ENCODE measurements around the gene RPH3AL.

Gene RPH3AL, protein sequence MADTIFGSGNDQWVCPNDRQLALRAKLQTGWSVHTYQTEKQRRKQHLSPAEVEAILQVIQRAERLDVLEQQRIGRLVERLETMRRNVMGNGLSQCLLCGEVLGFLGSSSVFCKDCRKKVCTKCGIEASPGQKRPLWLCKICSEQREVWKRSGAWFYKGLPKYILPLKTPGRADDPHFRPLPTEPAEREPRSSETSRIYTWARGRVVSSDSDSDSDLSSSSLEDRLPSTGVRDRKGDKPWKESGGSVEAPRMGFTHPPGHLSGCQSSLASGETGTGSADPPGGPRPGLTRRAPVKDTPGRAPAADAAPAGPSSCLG

DNA sequence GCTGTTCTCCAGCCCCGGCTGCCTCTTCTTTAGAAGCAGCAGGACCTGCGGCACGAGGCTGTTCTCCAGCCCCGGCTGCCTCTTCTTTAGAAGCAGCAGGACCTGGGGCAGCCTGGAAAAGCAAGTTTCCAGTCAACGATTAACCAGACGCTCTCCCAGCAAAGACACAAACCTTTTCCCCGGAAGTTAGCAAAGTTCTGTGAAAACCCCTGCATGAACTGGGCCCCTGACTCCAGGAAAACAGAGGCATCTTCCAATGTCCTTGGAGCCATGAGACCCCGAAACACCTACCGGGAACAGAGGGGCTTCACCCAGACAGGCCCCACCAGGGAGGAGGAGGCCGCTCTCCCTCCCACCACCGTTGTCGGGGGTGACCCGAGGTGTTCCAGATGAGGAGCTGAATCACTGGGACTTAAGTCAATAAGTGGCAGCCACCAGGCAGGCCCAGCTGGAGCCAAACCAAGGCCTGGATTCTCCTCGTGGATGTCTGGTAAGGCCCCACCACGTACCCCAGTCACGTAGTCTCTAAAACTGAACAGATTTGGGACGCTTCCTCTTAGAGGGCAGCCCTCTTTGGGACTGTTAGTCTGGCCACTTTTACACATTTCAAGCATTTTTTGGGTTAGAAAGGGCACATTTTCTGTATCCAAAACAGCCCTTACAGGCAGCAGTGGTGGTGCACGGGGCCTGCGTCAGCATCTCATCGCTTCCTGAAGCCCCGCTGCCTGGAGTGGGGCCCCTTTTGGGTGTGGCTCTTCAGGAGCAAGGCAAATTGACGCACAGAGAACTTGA is at the start of gene RPH3AL:
Gene RPH3AL, minus strand, starts transcription at position 387 of the 792 bp plus-strand sequence. CDS start 25,264 bp downstream, outside the sequence.
- peak; percentile 63 for DNase-seq

DNA sequence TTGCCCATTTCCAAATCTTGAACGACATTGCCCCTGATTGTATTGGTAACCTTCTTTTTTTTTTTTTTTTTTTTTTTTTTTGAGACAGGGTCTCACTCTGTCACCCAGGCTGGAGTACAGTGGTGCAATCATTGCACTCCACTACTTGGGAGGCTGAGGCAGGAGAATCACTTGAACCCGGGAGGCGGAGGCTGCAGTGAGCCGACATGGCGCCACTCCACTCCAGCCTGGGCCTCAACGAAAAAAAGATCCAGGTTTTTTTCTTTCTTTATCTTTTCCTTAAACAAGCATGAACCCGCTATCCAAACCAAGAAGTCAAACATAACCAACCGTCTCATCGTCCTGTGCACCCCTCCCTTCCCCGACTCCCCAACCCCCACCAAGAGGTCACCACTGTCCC is 47.6 kb upstream of the RPH3AL start:
- no peak for DNase-seq

DNA sequence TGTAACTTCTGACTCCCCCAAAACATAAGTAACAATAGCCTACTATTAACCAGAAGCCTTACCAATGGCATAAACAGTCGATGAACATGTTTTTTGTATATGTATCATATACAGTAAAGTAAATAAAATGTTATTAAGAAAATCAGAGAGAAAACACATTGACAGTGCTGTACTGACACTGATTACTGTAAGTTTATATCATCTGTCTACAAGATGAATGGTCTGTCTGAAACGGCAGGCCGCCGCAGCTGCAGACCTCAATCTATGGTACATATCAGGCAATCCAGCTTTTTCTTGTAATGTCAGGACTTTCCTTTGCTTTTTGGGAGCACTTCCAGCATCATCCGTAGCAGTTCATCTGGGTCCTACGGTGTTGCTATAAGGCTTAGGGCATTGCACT is 44.2 kb upstream of the RPH3AL start:
- no peak for DNase-seq

DNA sequence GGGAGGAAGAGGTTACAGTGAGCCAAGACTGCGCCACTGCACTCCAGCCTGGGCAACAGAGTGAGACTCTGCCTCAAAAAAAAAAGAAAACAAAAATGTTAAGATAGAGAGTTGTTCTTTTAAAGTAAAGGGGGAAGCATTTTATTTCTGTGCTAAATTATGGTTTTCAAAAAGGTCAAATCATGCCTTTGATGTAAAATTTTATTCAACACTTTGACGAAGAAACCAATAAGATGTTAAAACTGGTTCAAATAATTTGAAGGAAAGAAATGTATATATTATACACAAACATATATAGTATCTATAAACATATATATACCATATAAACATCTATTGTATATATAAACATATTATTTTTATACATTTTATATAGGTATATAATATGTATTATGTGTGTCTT is 43.4 kb upstream of the RPH3AL start:
- no peak for DNase-seq

DNA sequence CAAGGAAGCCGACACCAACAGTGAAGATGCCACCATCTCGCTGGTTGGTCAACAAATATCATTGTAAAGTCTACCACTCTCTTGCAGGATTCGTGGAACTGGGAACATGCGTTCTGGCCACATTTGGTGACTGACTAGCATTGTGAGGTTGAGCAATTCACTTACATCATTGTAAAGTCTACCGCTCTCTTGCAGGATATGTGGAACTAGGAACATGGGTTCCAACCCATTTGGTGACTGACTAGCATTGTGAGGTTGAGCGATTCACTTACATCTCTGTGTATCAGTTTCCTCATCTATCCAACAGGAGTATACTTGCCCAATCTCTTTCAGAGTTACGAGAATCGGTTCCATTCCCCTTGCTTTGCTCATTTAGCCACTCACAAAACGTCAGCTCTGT is 42.6 kb upstream of the RPH3AL start:
- no peak for DNase-seq

DNA sequence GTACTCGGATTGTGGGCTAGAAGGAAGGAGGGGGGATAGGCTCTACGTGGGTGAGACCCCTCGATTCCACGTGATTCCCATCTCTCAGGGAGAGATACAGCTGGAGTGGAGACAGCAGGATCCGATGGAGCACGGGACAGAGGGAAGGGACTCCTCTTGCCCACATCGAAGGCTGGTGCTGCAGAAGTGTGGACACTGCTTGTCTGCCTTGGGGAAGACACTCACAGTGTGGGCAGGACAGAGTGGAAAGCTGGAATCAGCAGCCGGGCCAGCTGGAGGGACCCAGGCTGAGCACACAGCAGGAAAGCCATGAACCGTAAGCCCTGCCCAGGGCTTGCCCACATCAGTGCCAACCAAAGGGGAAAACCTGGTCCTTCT is 42.1 kb upstream of the RPH3AL start:
- DNase-seq, result no peak

DNA sequence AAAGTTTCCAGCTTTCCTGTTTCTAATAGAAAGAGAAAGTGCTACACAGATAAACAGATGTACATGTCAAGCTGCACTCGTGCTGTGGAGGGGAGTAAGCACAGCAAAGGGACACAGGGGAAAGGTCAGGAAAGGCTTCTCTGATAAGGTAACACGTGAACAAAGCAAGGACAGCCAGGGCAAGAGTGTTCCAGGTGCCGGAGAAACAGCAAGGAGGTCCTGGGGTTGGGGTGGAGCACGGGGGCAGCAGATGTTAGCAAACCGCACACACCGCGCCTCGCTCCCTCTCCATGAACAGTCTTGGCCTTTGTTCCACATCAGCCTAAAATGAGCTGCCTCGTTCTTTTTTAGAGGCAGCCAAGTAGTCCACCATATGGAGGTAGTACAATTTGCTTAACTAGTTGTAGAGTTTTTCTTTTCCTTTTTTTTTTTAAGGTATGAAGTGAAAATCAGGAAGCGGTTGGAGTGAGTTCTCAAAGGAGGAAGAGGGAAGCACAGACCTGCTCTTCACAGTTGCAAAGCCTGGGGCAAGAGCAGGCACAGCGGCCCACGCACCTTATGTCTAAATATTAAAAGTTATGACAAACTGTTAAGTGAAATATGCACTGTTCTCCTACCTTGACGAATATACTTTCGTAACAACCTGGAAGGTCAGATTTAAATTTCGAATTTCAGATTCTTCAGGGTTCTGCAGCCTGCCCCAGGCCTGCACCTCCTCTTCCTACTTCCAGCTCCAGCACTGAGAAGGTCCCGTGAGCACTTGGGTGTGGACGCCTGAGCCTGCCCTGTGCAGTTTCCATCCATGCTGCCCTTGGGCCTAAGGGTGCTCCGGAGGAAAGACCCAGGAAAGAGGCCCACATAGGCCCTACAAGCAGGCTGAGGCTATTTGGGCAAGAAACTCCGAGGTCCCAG is 41.5 kb upstream of the RPH3AL start:
- DNase-seq, result no peak

DNA sequence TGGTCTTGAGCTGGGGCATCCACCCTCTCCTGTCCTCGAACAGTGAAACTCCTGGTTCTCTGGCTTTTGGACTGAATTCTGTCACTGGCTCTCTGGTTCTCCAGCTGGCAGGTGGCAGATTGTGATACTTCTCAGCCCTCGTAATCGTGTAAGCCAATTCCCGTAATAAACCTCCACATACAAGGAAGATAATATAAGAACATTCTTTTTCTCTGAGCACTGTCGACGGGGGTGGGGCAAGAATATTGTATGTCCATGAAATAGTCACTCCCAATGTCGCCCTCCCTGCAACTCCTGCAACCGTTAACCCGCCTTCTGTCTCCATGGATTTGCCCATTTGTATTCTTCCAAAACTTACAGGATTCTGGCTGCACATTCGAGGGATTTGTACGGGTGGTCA is 39.2 kb upstream of the RPH3AL start:
- no peak for DNase-seq

DNA sequence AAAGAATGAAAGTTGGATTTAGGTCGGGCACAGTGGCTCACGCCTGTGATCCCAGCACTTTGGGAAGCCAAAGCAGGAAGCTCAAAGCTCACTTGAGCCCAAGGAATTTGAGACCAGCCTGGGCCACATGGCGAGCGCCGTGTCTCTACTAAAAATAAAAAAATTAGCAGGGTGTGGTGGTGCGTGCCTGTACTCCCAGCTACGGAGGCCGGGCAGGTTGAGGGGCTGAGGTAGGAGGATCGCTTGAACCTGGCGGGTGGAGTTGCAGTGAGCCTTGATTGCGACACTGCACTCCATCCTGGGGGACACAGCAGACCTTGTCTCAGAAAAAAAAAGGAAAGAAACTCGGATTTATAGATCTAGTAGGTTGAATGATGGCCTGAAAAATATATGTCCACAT is 37.4 kb upstream of the RPH3AL start:
- no peak for DNase-seq

DNA sequence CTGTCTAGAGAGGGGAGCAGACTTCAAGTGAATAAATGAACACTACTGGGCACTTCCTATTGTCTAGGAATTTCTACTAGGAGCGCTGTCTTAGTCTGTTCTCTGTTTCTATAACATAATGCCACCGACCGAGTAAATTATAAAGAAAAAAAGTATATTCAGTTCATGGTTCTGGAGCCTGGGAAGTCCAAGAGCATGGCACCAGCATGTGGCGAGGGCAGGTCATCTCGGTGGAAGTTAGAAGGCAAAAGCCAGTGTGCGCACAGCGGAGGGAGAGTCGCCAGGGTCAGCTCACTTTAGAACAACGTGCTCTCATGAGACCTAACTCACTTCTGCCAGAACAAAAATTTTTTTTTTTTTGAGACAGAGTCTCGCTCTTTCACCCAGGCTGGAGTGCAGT is 35.5 kb upstream of the RPH3AL start:
- DNase-seq, result no peak

DNA sequence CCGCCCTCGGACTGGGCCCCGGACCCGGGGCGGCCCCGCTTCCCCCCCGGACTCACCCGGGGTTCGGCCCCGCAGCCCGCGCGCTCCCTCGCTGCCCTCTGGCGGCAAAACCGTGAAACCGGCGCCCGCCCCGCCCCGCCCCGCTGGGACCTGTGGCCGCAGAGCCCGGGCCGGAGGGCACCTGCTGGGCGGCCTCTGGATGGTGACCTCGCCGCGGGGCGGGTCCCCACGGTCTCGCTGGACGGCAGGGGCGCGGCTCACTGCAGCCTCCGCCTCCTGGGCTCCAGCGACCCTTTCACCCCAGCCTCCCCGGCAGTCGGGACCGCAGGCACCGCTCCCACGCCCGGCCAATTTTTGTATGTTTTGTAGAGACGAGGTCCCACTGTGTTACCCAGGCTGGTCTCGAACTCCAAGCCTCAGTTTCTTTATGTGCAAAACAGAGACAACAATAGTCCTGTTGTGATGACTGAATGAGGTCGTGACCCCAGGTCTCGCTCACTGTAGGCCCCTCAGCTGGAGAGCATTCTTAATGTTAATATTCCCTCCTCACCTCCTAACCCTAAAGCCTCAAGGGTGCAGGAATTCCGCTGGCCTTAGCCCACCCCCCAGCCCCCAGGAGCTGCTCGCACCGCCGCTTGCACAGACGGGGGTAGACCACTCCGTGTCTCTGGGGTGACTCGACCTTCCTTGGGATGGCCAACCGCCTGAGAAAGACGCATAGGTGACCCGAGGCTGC is 33.7 kb upstream of the RPH3AL start:
- no peak for DNase-seq

DNA sequence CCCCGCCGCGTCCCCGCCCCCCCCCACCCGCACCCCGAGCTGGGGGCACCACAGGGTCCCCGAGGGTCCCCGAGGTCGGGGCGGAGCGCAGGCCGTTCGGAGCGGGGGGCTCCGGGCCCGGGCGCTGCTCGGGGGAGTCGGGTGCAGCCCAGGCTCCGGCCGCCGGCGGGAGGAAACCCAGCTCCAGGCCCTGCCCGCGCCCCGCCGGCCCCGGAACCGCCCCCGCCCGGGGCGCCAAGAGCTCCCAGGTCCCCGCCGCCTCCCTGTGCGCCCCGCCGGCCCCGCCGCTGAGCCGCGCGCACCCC is 33.2 kb upstream of the RPH3AL start:
- no peak for DNase-seq

DNA sequence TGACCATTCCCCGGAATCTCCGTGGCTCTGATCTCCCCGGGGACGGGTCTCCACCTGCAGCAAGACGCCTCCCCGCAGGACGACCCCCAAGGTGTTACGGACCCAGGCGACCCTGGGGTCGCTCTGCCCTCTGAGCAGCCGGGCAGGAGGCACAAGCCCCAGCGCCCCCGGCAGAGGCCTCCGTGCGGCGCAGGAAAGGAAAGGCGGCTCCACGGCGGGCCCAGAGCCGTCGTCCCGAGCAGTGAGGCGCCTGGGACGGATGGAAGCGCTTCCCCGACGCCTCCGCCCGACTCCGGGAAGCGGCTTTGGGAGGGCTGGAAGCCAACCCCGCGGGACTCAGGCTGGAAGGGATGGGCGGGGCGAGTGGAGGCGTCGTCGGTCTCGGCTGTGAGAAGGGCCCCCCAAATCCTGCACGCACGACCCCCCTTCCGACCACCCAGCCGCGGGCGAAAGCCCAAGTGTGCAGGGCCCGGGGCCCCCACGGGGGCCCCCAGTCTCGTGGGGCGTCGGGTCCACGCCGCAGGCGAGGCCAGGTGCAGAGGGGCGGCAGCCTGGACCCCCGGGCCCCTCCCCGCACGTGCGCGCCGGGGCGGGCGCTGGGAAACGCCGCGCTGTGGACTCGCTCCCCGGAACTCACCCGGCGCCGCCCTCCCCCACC is 32.7 kb upstream of the RPH3AL start:
- DNase-seq, result no peak

DNA sequence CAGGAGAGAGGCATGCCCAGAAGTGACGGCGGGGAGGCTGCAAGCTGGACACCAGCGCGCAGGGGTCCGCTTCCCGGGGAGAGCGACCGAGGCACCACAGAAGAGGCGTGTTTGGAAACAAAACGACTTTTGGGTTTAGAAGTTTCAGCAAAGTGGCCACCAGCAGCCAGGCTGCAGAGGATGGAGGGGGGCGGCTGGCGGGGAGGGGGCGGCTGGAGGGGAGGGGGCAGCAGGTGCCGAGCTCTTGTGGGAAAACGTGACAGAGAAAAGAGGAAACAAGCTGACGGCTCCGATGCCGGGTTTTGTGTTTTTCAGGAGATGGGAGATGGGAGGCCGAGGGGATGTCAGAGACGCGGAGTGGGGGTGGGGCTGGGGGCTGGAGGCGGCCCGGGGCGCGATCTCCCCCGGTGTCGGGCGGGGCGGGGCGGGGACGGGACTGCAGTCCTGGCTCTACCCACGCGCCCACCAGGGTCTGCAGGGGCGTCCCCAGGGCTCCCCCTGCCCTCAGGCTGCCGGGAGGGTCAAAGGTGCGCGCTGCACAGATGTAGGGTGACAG is 32.1 kb upstream of the RPH3AL start:
- no peak for DNase-seq

DNA sequence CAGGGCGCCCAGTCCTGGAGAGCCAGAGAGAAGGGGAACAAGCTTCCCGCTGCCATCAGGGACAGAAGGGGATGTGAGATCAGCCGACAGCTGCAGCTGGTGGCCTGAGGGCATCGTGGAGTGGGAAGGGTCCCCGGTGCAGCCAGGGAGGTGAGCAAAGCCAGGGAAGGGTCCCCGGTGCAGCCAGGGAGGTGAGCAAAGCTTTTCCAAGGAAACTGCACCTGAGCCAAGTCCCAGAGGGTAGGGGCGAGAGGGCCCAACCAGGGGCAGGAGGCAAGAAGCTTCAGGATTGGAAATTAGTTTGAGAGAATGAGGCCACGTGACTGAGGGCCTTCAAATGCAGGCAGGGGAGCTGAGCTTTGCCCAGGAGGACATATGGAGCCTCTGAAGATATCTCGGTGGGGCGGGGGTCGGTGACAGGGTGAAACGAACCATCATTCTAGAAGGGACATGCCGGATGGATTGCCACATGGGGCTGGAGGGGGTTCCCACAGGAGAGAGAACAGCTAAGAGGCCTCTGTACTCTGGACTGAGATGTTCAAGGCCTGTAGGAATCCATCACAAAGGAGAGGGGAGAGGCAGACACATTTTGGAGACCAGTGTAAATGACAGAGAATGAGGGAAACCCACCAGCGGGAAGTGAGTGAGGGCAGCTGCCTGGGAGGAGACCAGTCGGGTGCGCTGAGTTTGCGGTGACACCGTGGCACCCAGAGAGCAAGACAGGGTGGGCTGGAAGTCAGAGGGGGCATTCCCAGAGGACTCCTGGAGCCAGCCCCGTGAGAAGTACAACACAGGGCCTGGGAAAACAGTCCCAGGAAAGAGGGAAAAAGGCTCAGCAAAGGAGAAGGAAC is 31.4 kb upstream of the RPH3AL start:
- peak; percentile 37 for DNase-seq

DNA sequence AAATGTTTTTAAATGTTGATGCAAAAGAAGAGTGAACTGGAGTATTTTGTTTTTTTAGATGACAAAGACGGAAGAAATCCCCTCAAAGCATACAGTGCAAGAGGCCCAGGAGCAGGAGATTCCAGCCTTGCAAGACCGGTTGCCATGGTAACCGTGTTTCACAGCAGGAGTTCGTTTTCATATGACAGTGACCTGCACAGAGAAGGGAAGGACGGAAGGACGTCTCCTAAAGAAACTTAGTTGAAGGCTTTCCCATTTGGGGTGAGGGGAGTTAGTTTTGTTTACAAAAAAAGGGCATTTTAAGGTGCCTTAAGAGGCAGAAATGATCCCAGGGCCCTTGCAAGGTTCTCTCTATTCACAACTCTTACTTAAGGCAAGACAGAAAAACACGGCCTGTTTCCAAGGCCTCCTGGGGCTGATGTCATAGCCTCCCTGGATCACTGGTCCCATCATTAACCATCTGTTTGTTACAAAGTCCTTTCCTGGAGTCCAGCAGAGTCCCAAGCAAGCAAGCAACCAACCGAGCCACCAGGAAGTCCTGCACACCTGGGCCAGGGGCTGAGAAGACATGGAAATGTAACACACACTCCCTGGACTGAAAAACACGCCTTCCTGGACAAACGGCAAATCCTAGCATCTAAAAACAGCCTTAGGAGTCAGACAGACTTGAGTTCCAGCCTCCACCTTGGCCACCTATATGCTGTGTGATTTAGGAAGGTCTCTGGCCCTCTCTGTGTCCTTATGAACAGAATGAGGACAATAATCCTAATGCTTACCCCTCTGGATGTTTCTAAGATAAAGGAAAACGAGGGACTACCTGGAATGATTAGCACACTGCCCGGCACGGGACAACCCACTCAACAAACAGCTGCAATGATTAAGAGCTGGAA is 30.3 kb upstream of the RPH3AL start:
- peak; percentile 45 for DNase-seq

DNA sequence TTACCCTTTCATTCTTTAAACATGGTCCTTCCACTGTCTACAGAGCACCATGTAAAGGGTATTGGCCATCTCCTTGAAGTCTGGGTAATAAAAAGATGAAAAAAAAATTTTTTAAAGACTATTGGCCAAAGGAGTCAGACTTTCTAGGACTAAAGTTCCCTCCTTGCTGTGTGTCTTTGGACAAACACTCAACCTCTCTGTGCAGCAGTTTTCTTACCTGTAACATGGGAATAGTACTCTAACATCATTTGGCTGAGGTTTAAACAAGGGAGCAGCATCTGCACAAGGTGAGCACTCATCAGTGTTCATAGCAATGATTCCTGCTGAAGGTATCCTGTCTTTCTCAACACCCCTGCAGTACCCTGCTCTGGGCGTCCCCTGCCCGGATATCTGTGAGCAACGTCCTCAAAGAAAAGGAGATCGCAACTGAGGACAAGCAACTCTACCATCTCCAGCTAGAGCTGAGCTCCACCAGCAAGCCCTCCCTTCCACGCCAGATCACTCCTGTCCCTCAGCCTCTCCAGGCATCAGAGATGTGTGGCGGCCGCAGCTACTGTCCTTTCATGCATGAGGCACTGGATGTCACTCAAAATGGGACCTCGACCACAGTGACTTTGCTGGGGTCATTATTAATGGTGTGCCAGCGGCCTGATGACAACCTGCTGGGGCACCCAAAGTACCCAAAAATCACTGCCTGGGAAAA is 29.5 kb upstream of the RPH3AL start:
- DNase-seq, result no peak

DNA sequence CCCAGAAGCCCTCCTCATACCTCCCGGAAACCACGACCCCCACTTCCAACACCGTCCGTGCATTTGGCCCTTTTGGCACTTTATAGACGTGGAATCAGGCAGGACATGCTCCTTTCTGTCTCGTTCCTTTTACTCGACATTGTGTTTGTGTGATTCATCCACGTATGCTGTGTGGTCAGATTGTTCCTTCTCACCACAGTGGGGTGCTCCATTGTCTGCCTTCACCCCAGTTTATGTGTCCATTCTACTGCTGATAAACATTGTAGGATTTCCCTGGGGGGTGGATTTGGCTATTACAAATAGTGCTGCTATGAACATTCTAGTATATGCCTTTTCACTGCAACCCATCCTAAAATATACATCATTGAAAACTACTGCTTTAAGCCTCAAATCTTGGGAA is 28.9 kb upstream of the RPH3AL start:
- no peak for DNase-seq

All from NCI-H1694 (cell line).